ENCODE data around the gene THBS1. TPM values are rescaled to one million over a fixed set of nuclear protein-coding genes. Genes with fewer than 3 reads are reported as not detected.

The THBS1 gene
- total RNA-seq, 1 donor from 2014 or later, result 849 TPM

GRCh38 chr15:39642011-39642640 is 61.2 kb downstream of the THBS1 start:
- no peak overlapping the region for H3K4me3 Mint-ChIP-seq (ENCODE audit: unreplicated experiment)
- peak overlapping the region; percentile 0 for H3K27ac Mint-ChIP-seq (ENCODE audit: unreplicated experiment)
- no peaks in the 10 kb centered on the region for H3K27me3 Mint-ChIP-seq (ENCODE audit: unreplicated experiment)
- H3K9me3 Mint-ChIP-seq (ENCODE audit: unreplicated experiment), result no peaks in the 10 kb centered on the region
- H3K36me3 Mint-ChIP-seq (ENCODE audit: unreplicated experiment), result no peaks in the 10 kb centered on the region
- peaks cover 40% of the 10 kb centered on the region for H3K4me1 Mint-ChIP-seq (ENCODE audit: unreplicated experiment)
- TF ChIP-seq CTCF (IDR thresholded peaks at IDR 0.05), result no peak
- DNase-seq (ENCODE audit: extremely low spot score, unreplicated experiment), result no peak

GRCh38 chr15:39643727-39644126 is 62.8 kb downstream of the THBS1 start:
- H3K27ac Mint-ChIP-seq (ENCODE audit: unreplicated experiment), result no peak overlapping the region
- no peaks in the 10 kb centered on the region for H3K9me3 Mint-ChIP-seq (ENCODE audit: unreplicated experiment)
- H3K4me1 Mint-ChIP-seq (ENCODE audit: unreplicated experiment), result peaks cover 40% of the 10 kb centered on the region

GRCh38 chr15:39644136-39644535 is 63.3 kb downstream of the THBS1 start:
- H3K9me3 Mint-ChIP-seq (ENCODE audit: unreplicated experiment), result no peaks in the 10 kb centered on the region
- H3K27ac Mint-ChIP-seq (ENCODE audit: unreplicated experiment), result no peak overlapping the region
- H3K27me3 Mint-ChIP-seq (ENCODE audit: unreplicated experiment), result no peaks in the 10 kb centered on the region
- no peak for TF ChIP-seq CTCF (IDR thresholded peaks at IDR 0.05)
- no peak overlapping the region for H3K4me3 Mint-ChIP-seq (ENCODE audit: unreplicated experiment)
- peaks cover 40% of the 10 kb centered on the region for H3K4me1 Mint-ChIP-seq (ENCODE audit: unreplicated experiment)
- no peak for DNase-seq (ENCODE audit: extremely low spot score, unreplicated experiment)
- H3K36me3 Mint-ChIP-seq (ENCODE audit: unreplicated experiment), result no peaks in the 10 kb centered on the region

More at GRCh38 chr15:39643727-39644126, 62.8 kb downstream of the THBS1 start:
- no peak overlapping the region for H3K4me3 Mint-ChIP-seq (ENCODE audit: unreplicated experiment)
- TF ChIP-seq CTCF (IDR thresholded peaks at IDR 0.05), result no peak
- no peaks in the 10 kb centered on the region for H3K36me3 Mint-ChIP-seq (ENCODE audit: unreplicated experiment)
- DNase-seq (ENCODE audit: extremely low spot score, unreplicated experiment), result no peak
- no peaks in the 10 kb centered on the region for H3K27me3 Mint-ChIP-seq (ENCODE audit: unreplicated experiment)

GRCh38 chr15:39645138-39645975 is 64.5 kb downstream of the THBS1 start:
- DNase-seq (ENCODE audit: extremely low spot score, unreplicated experiment), result no peak
- Mint-ChIP-seq H3K4me3 (ENCODE audit: unreplicated experiment) (no peak overlapping the region), H3K4me1 (ENCODE audit: unreplicated experiment) (peaks cover 40% of the 10 kb centered on the region), H3K27ac (ENCODE audit: unreplicated experiment) (no peak overlapping the region), H3K9me3 (ENCODE audit: unreplicated experiment) (no peaks in the 10 kb centered on the region), H3K27me3 (ENCODE audit: unreplicated experiment) (no peaks in the 10 kb centered on the region), H3K36me3 (ENCODE audit: unreplicated experiment) (no peaks in the 10 kb centered on the region)
- no peak for TF ChIP-seq CTCF (IDR thresholded peaks at IDR 0.05)

GRCh38 chr15:39645976-39646257 is 65.0 kb downstream of the THBS1 start:
- Mint-ChIP-seq H3K36me3 (ENCODE audit: unreplicated experiment) (no peaks in the 10 kb centered on the region), H3K27ac (ENCODE audit: unreplicated experiment) (no peak overlapping the region), H3K9me3 (ENCODE audit: unreplicated experiment) (no peaks in the 10 kb centered on the region), H3K27me3 (ENCODE audit: unreplicated experiment) (no peaks in the 10 kb centered on the region), H3K4me1 (ENCODE audit: unreplicated experiment) (peaks cover 35% of the 10 kb centered on the region), H3K4me3 (ENCODE audit: unreplicated experiment) (no peak overlapping the region)
- no peak for TF ChIP-seq CTCF (IDR thresholded peaks at IDR 0.05)
- no peak for DNase-seq (ENCODE audit: extremely low spot score, unreplicated experiment)

All from osteocyte (in vitro differentiated cells).